GM13976 (cell line): Measurements from ENCODE around the gene LDLR.
"Not testable (repeated sequence)": the region's sequence is repeated elsewhere in the genome, so short reads cannot be mapped to it uniquely, and the experiment has no call there.

Experiments used
- DNase-seq: peaks from one replicate; pipeline ENCODE4 v3.0.0; 2012; ENCODE audit warnings: low spot score
- in situ Hi-C: fragments of 300-500 bp; cut with MboI; formaldehyde crosslinking; loops from one replicate; pipeline ENCODE4 v1.12.0; 2022; ENCODE audit warnings: low sequenced_read_pairs, mixed read lengths, inconsistent platforms; ENCODE audit not compliant: unreplicated experiment
- TF ChIP-seq, protein P1 (sequence below): IDR thresholded peaks from 2 replicates; pipeline ENCODE4 v1.5.1; 2012; ENCODE audit warnings: borderline replicate concordance, mild to moderate bottlenecking; ENCODE audit not compliant: insufficient read depth; ENCODE audit errors: extremely low read depth, missing control alignments, control extremely low read depth

The LDLR gene

GRCh38 chr19:11127905-11128304 lies 38.6 kb downstream of the LDLR start:
- in situ Hi-C loops, result loop anchor here (10.0 kb wide), 1 partner anchor 93 kb away; no protein-coding TSS in a partner anchor

DNA sequence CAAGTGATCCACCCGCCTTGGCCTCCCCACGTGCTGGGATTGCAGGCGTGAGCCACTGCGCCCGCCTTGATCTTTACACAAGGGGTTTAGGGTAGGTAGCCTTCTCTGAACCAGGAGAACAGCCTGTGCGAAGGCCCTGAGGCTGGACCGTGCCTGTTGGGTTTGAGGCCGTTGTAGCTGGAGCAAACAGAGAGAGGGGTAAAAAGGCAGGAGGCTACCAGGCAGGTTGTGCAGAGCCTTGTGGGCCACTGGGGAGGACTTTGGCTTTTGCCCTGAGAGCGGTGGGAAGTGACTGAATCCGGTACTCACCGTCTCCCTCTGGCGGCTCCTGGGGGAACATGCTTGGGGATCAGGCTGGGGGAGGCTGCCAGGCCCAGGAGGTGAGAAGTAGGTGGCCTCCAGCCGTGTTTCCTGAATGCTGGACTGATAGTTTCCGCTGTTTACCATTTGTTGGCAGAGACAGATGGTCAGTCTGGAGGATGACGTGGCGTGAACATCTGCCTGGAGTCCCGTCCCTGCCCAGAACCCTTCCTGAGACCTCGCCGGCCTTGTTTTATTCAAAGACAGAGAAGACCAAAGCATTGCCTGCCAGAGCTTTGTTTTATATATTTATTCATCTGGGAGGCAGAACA lies 41.7 kb downstream of the LDLR start:
- DNase-seq, result peak; percentile 88
- TF ChIP-seq, protein P1, sequence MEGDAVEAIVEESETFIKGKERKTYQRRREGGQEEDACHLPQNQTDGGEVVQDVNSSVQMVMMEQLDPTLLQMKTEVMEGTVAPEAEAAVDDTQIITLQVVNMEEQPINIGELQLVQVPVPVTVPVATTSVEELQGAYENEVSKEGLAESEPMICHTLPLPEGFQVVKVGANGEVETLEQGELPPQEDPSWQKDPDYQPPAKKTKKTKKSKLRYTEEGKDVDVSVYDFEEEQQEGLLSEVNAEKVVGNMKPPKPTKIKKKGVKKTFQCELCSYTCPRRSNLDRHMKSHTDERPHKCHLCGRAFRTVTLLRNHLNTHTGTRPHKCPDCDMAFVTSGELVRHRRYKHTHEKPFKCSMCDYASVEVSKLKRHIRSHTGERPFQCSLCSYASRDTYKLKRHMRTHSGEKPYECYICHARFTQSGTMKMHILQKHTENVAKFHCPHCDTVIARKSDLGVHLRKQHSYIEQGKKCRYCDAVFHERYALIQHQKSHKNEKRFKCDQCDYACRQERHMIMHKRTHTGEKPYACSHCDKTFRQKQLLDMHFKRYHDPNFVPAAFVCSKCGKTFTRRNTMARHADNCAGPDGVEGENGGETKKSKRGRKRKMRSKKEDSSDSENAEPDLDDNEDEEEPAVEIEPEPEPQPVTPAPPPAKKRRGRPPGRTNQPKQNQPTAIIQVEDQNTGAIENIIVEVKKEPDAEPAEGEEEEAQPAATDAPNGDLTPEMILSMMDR, result peak; percentile 77
- in situ Hi-C loops, result no loop called here

More at GRCh38 chr19:11127905-11128304, 38.6 kb downstream of the LDLR start:
- DNase-seq, result no peak
- TF ChIP-seq, protein P1, result no peak

DNA sequence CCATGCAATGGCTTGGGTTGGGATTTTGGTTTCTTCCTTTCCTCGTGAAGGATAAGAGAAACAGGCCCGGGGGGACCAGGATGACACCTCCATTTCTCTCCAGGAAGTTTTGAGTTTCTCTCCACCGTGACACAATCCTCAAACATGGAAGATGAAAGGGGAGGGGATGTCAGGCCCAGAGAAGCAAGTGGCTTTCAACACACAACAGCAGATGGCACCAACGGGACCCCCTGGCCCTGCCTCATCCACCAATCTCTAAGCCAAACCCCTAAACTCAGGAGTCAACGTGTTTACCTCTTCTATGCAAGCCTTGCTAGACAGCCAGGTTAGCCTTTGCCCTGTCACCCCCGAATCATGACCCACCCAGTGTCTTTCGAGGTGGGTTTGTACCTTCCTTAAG lies 42.2 kb downstream of the LDLR start:
- TF ChIP-seq, protein P1, result no peak
- no peak for DNase-seq
- in situ Hi-C loops, result no loop called here

DNA sequence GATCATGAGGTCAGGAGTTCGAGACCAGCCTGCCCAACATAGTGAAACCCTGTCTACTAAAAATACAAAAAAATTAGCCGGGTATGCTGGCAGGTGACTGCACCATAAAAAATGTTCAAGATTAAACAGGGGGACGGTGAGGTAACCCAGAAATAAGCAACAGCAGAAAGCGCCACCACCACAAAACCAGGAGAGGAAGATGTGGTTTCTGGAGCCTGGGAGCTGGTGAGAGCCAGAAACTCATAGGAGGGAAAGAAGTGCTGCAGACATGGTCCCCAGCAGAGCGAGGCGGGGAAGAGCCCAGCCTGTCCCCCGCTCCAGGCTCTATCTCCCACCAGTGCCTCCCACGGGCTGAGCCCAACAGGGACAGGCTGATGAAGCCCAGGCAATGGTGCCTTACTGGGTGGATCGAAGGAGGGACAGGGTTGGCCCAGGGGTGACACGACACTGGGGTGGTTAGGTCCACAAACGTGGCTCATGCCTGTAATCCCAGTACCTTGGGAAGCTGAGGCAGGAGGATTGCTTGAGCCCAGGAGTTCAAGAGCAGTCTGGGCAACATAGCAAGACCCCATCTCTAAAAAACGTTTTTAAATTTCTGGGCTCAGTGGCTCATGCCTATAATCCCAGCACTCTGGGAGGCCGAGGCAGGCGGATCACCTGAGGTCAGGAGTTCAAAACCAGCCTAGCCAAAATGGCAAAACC lies 47.3 kb downstream of the LDLR start:
- DNase-seq, result no peak
- TF ChIP-seq, protein P1, result no peak
- in situ Hi-C loops, result no loop called here

- TF ChIP-seq, protein P1, result peak; percentile 83
- peak; percentile 84 for DNase-seq
- in situ Hi-C loops, result no loop called here
Observed at GRCh38 chr19:11137542-11138384, 48.5 kb downstream of the LDLR start.

DNA sequence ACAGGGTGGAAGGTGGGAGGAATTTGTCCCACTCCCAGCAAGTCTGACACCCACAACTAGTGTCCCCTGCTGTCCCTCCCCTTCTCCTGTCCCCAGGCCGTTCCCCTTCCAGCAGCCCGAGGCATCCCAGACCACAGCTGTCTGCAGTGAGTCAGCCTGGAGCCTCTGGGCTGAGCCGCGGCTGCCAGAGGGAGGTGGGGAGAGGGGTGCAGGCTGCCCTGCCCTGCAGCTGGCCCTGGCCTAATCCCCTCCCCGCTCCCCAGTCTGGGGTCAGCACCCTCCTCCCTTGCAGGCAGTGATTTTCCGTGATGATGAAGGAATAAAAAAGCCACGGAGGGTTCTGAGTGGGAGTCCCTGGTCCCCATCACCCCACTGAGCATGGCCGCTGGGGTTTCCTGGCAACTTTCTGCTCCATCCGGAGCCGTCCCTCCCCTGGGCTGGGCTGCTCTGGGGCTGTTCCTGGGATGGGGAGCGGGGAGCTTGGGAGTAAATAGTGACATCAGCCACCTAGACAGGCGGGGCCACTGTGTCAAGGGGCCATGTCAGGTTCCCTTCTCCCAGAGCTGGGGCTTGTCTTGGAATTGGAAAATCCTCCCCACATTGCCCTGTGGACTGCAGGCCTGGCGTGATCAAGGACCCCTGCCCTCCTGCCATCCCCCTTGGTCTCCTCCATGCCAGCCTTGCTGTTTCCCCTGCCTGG lies 49.5 kb downstream of the LDLR start:
- in situ Hi-C loops, result no loop called here

GRCh38 chr19:11140023-11140538 lies 50.8 kb downstream of the LDLR start:
- DNase-seq, in situ Hi-C loops: not testable (repeated sequence)

More for the DNA sequence above, 49.5 kb downstream of the LDLR start:
- TF ChIP-seq, protein P1, result no peak
- peak; percentile 39 for DNase-seq
